OCI-M2 (cell line): ENCODE results near the gene KIAA0753.

ENCODE experiments used
- DNase-seq: peaks from one replicate; lab custom pipeline; 2025; ENCODE audit not compliant: unreplicated experiment; lab: John Stamatoyannopoulos, UW

Gene KIAA0753

DNA sequence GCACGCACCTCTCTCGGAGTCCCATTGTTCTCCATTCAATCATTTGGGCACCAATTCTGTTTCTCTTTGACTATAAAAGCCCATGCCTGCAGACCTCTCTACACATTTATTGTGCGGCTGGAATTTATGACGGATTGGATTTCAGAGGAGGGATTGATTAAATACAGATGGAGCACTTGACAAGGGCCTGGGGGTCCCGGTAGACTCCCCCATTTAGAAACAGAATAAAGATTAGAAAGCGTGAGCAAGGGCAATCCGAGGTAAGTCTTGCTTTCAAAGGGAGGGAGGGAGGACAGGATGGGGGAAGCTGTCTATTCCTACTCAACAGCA lies 69.1 kb downstream of the KIAA0753 start:
- DNase-seq = no peak

DNA sequence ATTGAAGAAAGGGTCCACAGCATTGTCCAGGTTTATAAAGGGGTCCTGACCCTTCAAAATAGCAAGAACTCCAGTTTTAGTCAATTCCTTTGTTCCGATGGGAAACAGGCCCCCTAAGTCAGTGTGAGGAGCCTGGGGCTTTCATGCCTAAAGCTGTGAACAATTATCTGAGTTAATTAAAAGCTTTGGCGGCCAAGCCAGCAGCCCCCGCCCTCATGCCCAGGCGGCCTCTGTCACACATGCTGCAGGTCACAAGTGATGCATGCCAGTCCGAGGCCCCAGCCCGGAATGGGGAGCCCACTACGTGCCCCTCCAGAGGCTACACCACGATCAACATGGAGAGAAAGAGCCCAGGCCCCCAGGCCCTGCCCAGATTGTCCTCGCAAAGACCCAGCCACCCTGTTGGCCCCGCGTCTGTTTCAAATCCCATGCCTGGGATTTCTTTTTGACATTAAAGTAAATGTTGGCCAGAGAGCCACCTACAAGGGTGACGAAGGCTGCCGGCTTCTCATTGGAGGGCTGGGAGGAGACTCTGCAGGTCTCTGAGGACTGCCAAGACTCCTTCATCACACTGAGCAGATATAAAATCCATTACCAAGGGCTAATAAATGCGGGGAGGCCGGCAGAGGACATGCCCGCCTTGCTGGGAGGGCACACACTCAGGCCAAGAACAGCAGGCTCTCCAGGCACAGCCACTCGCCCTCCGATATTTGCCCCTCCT lies 69.6 kb downstream of the KIAA0753 start:
- no peak for DNase-seq

DNA sequence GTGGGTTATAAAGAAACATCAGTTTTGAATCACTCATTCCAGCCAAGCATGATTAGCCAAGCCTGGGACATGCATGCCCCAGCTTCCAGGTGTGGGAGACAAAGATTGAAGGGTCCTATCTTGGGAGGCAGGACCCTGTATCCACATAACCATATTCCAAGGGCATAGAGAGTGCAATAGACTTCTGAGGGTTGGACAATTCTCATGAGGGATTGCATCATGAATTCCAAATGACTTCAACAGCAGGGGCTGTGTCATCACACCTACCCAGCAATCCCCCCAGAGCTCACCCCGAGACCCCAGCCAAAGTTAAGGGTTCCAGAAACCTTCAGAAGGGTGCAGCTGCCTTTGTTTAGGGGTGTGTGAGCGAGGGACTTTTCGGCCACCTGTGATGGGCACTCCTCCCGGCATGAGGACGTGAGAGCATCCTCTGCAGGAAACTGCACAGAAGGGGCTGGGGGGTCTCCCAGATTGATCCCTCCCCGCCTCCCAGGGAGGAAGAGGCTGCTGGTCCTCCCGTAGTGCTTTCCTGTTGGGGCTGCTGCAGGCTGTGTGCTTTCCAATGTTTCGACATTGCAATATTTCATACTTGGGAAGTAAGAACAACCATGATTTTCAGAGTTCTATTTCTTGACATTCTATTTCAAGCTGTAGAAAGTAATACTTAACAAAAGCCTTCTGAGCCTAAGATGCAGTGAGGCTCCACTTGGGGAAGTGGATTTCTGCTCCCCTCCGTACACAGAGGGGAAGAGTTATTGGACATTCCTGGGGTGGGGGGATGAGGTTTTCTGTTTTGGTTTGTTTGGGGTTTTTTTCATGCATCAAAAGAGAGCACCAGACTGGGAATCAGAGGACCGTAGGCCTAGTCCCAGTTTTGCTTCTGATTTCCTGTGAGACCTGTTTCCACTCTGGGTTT lies 70.9 kb downstream of the KIAA0753 start:
- DNase-seq = no peak

DNA sequence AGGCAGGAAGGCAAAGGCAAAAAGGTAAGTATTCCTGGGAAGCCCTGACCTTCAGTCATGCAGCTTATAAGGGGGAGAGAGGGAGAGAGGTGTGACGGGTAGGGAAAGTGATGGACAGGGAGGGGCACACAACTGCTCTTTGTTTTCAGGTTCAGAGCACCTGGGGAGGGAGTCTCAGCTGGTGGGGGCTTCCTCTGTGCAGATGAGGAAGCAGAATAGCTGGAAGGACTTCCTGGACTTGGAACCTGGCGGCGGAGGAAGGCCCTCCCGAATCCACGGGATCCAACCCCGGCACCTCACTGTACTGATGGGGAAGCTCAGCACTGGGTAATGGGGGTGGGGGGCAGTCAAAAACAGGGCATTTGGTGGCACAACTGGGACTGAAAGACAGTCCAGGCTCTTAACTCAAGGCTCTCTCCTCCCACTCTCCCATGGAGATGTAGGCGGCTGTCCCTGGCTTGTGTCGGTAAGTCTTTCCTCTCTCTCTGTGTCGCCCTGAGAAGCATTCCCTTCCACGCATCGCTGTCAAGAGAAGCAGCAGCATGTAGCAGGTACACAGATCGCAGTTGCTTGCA lies 72.2 kb downstream of the KIAA0753 start:
- no peak for DNase-seq

DNA sequence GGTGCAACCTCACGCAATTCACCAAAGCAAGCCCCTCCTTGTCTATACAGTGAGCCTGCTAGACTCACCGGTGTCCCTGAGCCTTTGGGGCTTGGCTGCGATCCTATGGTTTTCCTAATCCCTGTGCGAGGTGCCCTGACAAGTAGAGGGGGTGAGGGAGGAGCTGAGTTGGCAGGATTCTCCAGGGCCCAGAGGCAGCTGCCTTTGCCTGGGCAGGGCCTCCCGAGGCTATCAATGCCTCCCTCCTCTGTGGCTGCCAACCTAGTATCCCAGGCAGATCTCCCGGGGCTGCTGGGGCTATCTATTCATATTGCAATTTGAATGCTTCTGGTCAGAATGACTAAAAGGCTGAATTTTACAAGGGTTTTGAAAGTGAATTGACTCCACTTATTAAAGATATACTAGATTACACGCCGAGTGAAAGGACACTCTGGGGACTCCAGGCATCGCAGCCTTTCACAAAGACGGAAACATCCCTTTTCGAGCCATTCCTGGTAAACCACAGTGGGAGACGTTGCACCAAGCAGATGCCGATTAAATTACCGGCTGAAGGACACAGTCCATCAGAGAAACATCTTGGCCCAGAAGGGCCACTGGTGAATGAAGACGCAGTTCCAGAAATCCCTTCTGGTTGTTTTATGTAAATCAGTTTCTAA lies 72.9 kb downstream of the KIAA0753 start:
- DNase-seq = no peak

DNA sequence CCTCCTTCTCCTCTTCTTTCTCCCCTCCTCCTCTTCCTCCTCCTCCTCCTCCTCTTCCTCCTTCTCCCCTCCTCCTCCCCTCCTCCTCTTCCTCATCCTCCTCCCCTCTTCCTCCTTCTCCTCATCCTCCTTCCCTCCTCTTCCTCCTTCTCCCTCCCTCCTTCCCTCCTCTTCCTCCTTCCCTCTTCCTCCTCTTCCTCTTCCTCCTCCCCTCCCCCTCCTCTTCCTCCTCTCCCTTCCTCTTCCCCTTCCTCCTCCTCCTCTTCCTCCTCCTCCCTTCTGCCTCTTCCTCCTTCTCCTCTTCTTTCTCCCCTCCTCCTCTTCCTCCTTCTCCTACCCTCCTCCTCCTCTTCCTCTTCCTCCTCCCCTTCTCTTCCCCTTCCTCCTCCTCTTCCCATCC lies 79.1 kb downstream of the KIAA0753 start:
- DNase-seq = no peak

DNA sequence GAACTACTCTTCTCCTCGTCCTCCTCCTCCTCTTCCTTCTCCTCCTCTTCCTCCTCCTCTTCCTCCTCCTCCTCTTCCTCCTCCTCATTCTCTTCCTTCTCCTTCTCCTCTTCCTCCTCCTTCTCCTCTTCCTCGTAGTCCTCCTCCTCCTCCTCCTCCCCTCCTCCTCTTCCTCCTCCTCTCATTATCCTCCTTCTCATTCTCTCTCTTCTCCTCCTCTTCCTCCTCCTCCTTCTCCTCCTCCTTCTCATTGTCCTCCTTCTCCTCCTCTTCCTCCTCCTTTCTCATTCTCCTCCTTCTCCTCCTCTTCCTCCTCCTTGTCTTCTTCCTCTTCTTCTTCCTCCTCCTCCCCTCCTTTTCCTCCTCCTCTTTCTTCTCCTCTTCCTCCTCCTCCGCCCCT lies 80.0 kb downstream of the KIAA0753 start:
- DNase-seq = no peak

DNA sequence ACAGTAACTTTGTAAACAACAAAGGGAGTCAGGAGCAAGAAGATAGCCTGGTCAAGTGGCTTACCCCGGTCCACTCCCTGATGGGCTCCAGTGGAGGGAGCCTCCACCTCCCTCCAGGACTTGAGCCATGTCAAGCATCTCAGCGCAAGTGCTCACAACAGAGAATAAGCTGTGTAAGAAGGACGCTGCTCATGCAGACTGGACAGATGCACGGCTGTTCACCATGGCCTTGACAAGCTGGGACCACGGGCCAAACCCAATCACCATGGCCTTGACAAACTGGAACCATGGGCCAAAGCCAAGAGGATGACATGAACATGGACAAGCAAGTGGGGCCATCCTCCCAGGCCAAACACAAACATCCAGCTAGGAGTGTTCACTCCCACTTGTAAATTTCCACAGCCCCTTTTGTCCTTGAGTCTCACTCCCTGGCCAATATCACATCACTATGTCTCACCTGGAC lies 80.7 kb downstream of the KIAA0753 start:
- DNase-seq = no peak

DNA sequence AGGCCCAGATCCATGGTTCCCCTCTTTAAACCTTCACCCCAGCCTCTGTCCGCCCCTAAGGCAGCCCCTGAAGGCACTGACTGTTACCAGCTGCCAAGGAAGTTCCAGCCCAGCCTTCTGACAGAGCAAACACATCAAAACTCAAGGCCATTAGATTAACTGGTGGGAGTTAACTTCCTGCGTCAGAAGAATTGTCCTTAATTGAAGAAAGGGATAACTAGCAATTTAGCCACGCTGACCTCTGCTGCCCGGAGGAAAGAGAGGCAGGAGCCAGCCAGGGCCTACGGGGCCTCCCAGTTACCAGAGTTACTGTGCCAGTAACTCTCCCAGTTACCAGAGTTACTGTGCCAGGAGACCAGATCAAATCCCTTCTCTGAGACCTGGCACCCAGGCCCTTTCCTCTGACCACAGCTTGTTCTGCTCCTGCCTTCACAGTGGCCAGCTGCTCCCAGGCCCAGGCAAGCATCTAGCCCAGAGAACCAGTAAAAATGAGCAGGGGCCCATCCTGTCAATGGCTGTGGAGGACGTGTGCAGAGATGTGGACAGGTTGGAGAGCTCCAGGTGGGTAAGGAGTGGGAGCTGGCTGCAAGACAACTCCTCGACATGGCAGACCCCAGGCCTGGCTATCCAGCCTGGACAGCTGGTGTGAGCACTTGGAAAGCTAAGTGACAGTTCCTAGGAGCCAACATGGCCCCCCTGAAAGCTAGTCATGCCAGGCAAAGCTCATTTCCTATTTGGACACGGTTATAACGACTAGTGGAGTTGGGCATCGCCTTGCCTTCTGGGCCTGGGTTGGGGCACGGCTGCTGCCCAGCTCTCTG lies 81.4 kb downstream of the KIAA0753 start:
- no peak for DNase-seq

DNA sequence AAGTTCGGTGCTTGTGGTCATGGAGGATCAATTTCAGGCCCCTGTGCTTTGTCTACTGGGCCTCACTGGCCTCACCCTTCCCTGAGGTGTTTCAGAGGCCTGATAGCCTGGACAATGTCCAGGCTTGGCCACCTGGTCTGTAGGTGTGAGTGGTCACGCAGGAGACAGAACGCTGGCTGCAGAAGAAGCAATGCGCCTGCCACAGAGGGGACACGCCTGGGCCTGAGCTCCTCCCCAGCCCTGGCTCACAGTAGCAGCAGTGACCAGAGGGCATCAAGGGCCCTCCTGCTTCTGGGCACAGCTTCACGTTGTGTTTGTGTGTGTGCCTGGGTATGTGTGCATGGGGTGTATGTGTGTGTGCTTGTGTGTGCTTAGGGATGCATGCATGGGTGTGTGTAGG lies 82.2 kb downstream of the KIAA0753 start:
- DNase-seq = no peak

DNA sequence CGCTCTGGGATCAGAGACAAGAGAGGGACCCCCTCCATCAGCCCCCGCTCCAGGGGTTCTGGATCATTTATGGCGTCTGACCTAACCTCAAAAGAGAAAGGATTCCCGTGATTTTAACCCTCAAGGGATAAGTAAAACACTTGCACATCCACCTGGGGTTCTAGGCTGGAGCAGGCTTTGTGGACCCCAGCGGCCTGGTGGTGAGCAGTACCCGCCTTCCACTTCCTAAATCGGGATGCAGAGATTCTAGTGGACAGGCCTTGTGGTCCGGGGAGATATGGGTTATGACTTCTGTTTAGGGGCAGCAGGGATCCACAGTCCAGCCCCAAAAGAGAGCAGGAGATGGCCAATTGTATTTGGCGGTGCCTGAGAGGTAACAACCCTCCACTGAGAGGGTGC lies 83.5 kb downstream of the KIAA0753 start:
- no peak for DNase-seq

DNA sequence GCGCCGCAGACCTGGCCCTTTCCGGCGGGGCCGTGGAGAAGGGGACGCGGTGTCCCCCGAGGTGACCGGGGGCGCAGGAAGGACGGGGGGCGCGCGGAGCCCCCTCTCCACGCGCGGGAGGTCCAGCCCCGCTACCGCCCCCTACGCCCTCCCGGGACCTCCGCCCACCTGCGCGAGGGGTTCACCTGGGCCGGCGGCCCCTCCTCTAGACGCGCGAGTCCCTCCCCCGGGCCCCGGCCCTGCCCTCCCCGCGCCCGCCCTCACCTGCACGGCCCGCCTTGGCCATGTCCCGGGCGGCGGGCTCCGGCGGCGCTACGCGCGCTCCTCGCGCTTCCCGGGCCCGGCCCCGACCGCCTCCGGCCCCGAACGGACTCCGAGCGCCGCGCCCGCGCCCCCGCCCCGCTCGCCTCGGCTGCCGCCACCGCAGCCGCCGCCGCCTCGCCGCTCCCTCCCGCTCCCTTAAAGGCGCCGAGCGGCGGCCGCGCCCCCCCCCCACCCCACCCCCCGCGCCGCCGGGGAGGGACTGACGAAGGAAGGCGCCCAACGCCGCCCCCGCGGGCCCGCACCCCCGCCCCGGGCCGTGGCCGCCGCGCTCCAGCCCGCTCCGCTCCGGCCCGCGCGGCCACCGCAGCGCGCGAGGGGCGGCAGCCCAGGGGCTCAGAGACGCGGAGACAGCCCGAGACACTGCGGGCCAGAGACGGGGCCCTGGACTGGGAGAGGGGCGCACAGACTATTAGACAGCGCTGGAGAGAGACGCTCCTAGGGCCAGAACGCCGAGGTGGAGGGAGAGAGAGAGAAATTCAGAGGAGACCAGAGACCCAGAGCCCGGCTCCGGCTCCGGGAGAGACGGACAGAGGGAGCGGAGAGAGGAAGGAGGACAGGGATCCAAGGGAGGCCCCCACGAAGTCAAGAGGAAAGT lies 84.1 kb downstream of the KIAA0753 start, which contains the start of gene PITPNM3:
TSS of gene PITPNM3 (minus strand) at position 435 of the 919 bp plus-strand sequence. CDS start at position 286, 149 bp downstream.
- no peak for DNase-seq

DNA sequence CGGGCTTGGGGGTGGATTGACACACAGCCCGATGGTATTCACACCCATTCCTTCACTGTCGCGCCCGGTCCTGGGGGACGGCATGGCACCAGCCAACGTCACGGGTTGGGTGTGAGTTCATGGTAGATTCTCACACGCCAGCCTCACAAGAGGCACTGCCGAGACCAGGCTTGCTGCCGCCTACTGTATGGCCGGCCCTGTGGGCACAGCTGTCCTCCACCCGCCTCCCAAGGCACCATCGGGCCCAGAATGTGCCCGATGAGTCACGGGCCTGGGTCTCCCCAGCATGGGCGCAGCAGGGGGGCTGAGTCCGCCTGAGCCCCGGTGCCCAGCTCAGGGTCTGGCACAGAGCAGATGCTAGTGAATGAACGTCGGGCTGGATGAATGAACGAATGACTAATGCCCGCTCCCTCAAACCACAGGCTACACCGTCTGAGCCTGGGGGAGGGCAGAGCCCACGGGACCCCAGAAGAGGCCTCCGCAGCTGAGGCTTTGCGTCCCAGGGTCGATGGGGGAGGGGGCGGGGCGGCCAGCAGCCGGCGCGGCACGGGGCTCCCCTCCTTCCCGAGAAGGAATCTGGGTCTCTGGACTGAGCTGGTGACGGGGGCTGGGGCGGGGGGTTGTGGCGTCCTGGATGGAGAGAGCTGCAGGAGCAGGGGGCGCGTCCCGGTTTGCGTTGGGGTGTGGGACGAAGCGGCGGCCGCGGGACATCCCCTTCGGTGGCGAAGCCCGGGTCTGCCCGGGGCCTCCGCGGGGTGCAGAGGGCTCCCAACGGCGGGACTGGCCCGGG lies 85.0 kb downstream of the KIAA0753 start:
- DNase-seq = no peak

DNA sequence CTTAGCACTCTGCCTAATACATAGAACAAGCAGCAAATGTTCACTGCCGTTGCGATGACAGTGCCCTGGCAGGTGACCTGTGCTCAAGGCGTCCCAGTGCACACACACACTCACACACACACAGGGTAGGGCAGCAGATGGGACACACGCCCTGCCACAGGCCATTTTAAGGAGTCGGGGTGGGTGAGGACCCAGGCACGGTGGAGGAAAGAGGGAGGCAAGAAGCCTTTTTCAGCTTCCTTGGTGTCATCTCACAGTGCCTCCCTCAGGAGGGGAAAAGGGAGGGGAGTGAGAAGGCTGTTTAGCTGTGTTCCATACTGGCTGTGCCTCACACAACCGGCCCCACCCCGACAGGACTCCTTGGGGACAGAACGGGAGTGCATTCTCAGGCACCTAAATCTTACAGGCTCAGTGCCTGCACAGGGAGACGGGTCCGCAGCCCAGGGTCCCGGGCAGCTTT lies 85.6 kb downstream of the KIAA0753 start:
- DNase-seq = no peak

DNA sequence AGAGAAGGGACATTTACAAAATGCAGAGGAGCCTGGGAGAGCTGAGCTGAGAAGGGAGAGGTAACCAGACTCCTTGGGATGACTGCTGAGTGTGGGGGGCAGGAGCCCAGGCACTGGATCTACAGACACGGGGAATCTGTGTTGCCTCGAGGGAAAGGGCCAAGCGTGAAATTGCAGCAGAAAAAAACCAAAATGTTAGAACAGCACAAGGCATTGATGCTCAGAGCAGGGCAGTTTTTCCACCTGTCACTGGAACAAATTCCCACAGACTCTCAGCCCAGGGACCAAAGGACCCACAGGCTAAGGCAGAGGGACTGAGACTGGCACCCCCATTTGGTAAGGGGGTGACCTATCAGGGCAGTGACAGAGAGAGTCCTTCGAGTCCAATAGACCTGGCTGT lies 86.2 kb downstream of the KIAA0753 start:
- no peak for DNase-seq

DNA sequence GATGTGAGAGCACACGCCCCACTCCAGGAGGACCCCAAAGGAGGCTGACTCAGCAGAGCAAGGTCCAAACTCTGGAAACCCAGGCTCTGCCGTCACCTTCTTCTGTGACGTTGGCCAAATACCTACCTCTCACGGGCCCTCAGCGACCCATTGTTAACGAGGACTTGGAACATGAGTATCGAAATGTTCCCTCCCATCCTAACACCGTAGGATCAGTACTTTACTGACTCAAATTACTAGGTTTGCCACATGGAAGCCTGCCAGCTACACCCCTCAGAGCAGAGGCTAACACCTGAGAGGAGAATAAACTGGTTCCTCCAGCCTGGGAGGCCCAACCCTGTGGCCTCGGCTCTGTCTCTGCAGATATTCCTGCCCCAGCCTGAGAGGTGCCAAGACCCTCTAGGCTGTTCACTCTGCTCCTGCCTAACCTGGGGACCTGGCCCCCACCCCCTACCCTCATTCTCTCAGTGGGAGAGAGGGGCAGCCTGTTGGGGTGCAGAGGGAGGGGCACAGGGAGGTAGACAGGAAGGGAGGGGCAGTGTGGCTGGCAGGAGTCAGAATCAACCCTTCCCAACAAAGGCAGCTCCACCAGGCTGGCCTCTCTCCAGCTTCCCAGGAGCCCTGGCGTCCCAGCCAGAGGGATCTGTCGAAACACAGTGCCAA lies 88.5 kb downstream of the KIAA0753 start:
- DNase-seq = no peak

DNA sequence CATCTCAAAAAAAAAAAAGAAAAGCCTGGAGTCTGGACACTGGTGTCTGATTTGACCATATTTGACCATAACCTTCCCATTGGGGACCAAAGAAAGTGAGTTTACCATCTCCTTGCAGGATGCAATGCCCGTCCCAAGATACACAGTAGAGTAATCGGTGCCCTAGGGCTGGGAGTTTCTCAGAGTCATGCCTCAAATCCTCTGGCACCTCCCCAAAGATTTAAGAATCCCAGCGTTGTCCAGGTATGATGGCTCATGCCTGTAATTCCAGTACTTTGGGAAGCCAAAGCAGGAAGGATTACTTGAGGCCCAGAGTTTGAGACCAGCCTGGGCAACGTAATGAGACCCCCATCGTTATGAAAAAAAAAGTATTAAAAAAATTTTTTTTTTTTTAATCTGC lies 89.2 kb downstream of the KIAA0753 start:
- no peak for DNase-seq
